GM19240 (cell line): ENCODE measurements around the gene RANBP3.
"Not testable (repeated sequence)": the region's sequence is repeated elsewhere in the genome, so short reads cannot be mapped to it uniquely, and the experiment has no call there.

Experiments
- DNase-seq: peaks from one replicate; pipeline ENCODE4 v3.0.0; 2011; ENCODE audit warnings: low spot score; ENCODE audit not compliant: insufficient read length

RANBP3 gene

DNA sequence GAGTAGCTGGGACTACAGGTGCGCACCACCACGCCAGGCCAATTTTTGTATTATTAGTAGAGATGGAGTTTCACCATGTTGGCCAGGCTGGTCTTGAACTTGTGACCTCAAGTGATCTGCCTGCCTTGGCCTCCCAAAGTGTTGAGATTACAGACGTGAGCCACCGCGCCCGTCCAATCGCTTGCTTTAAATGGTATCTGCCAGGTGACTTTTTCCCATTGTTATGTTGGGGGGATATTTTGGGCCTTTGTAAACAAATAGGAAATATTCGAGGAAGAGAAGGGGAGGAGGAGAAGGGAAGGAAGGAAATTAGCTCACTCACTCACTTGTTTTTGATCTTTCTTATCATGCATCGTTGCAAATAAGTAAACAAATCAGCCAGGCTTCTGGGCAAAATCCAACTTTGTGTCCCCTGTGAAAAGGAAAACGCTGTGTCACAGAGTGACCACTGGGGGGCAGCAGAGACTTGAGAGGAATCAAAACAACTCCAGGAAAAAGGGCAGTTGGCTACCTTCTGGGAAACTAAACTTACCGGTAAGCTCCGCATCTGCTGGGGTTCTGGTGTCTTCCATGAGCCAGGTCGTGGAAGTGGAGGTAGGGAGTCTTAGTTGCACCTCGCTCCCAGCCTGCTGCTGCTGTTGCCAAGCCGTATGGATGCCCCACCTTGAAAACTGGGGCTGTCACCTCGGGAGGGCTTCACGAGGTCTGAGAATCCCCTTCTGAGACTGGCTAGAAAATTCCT is 9.3 kb upstream of the RANBP3 start:
- peak; percentile 73 for DNase-seq

DNA sequence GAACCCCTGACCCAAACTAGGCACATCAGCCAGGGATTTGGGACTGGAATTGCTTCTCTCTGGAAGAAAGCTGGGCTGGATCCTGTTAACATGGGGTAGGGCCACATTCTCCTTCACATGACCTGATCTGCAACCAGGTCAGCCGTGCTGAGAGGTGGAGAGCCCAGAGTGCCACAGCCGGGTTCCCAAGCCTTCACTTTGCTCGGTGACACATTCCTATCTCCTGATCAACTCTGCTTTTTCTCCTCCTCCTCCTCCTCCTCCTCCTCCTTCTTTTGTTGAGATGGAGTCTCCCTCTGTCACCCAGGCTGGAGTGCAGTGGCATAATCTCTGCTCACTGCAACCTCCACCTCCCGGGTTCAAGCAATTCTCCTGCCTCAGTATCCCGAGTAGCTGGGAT is 7.9 kb upstream of the RANBP3 start:
- DNase-seq = not testable (repeated sequence)

DNA sequence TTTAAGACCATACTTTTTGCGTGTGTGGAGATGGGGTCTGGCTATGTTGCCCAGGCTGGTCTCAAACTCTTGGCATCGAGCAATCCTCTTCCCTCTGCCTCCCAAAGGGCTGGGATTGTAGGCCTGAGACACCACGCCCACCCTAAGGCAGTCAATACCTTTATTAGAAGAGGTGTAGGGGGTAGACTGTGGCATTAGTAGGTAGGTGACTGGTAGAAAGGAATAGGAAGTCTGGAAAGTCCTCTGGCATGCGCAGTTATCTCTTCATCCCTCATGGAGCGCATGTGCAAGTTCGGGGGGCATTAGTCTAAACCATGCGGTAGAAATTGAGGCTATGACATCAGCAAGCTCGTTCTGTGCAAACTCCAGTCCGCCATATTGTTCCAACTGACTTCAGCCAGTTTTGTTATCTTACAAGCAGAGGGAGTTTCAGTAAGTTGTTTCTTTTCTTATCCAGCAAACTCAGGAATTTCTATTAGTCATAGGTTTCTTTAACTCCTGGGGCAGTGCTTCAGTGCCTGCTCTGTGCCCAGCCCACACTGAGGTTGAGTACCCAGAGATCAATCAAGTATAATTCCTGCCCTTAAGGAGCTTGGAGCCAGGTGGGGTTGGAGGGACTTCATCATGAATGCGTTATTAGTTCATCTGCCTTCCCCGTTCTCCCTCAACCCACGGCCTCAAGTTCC is 7.3 kb upstream of the RANBP3 start:
- DNase-seq = no peak

DNA sequence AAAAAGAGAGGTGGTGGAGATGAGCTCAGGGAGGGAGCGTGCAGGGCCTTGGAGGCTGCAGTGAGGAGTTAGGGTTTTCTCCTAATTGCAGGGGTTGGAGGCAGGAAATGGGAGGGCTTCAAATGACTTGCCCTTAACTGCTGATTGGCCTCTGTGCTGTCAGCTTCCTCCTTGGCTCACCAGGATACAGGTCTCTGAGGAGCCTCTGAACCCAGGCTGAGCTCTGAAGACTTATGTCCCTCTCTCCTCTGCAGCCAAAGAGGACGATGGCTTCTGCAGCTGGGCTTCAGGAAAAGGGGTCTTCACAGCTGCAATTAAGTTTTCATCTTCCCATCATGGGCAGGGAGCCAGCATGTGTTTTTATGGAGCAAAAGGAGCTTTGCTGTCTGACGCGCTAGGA is 6.7 kb upstream of the RANBP3 start:
- DNase-seq = no peak

DNA sequence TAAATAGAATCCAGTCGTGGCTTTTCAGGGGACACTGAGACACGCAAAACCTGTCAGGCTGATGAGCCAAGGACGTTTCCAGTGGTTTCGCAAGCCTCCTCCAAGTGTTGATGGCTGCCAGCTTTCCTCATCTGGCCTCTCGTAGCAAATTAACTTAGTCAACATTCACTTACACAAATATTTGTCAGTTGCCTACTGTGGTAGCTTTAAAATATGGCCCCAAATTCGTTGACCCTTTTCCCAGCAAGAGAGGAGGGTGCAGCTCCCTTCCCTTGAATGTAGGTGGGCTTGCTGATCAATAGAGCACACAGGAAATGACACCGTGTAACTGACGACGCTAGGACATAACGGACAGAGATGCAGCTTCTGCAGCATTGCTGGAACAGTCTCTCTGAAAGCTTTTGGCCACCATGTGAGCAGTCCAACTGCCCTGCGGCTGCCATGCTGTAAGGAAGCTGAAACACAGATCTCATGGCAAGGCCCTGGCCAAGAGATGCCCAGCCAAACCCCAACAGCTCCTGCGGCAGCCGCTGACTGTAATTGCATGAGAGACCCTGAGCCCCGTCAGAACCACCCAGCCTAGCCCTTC is 5.5 kb upstream of the RANBP3 start:
- no peak for DNase-seq

DNA sequence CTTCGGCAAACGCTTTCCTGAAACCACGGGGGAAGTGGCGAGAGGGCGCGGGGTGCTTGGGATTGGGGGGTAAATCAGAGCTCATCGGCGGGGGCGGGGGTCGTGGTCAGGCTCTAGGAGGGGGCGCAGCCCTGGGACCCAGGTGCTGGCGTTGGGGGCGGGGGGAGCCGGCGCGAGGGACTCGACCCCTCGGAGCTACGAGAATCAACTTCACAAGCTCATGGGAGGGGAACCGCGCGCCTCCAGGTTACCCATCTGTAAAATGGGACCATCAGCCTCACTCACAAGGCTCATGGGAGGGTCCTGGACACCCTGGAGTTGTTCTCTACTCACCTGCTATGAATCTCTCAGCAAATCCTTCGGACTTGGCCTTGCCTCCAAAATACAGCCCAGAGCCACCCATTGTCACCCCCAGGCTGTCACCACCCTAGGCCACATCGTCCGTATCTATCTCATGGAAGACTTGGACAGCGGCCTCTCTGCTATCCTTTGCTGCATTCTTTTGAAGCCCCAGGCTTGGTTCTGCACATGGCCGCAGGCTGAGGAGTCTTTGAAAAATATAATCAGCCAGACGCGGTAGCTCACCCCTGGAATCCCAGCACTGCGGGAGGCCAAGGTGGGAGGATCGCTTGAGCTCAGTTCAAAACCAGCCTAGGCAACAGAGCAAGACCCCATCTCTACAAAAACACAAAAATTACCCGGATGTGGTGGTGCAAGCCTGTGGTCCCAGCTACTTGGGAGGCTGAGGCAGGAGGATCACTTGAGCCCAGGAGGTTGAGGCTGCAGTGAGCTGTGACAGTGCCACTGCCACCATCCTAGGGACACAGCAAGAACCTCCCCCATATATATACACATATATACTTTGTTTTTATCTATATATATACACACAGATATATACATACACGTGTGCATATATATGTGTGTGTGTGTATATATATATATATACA is 939 bp upstream of the RANBP3 start:
- DNase-seq = no peak

DNA sequence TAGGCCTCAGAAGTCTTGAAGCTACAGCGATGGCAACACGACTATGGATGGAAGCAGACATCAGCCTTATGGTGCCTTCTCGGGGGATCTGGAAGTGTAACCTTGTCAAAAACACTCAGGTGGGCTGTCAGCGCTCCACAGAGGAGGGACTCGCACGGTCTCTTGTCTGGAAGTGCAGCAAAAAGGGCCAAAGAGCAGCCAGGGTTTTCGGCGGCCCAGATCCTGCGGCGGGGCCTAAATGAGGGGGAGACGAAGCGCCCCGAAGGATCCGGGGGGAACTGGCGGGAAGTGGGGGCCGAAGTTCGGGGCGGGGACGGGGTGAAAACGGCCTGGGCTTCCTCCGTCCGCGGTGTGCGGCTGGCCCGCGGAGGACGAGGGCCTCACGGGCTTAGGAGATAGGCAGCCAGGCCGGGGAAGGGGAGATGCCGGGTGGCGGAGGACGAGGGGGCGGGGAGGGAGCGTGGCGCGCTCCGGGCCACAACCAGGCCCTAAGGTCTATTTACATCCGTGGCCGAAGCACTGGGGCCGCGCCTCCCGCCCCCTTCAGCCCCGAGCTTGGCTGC is 637 bp downstream of the RANBP3 start:
- no peak for DNase-seq

DNA sequence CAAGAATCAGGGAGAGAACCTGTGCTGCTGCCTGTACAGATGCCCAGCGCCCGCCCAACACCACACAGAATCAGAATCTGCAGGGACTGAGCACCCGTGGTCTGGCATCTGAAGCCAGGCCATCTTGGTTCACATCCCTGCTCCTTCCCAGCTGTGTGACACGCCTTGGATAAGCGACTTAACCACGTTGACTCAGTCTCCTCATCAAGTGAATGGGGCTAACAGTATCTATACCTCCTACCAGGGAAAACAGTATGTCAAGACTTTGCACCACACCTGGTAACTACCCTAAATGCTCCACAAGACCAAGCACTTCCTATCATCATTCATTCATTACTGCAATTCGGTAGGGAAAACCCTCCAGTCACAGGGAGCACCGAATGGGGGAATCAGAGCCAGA is 1.2 kb downstream of the RANBP3 start:
- no peak for DNase-seq

DNA sequence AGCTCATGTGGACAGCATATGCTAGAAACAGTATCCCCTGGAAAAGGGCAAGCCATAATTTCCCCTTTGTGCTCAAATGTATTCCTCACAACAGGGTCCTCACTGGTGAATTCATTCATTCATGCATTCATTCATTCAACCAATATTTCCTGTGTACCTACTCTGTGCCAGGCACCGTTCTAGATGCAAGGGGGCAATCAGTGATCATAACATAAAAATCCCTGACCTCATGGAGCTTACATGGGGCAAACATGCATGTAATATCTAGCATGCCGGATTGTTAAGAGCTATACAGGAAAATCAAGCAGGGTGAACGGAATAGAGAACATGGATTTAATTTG is 2.6 kb downstream of the RANBP3 start:
- DNase-seq = no peak

DNA sequence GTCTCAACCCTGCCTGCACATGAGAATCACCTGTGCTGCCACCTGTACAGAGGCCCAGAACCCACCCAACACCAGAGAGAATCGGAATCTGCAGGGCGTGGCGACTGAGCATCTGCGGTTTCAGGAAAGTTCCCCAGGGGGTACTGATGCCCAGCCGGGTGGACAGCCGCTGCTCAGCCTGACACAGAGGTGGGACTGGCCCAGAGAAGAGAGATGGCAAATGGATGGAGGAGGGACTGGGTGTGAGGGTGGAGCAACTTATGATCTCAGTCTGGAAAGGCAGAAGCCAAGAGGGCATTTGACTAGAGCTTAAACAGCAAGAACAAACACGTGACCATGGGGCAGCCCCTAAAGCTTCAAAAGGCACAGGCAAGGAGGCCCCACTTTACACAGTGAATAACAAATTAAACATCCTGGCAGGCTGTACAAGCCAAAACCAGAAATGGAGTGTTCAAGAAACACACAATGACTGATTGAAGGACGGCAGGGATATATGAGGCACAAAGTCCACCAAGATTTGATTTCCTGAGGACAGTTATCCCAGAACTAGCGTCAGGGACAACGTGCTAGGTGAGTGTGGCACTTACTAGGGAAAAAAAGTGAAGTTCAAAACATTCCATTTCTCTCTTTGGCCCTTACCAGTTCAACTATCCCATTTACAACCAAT is 3.1 kb downstream of the RANBP3 start:
- no peak for DNase-seq

DNA sequence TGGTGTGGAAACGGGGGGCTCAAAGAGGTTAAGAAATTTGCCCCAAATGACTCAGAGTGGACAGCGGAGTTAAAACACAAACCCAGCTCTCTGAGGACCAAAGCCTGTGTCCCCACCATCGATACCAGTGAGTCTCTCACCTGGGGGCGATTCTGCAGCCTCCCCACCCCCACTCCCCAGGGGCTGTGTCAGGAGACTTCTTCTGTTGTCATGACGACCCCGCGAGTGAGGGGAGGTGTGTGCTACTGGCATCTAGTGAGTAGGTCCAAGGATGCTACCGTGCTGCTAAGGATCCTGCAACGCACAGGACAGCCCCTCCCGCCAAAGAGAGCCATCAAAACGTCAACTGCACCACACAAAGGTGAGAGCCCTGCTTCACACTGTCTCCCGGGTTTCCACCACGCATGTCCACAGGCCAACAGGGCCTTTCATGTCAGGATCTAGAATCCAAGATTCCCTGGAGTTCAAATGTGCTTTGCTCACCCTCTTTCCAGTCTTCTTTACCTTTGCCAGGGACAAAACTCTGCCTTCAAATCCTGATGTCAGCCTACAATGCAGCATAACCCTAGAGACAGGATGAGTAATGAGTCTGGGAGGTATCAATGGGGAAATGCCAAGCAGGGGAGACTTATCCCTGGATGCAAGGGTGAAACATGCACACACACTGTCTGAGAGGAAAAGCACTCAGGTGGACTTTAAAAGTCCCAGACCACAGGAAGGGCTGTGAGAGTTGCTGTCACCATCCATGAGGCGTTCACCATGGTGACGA is 3.9 kb downstream of the RANBP3 start:
- no peak for DNase-seq

DNA sequence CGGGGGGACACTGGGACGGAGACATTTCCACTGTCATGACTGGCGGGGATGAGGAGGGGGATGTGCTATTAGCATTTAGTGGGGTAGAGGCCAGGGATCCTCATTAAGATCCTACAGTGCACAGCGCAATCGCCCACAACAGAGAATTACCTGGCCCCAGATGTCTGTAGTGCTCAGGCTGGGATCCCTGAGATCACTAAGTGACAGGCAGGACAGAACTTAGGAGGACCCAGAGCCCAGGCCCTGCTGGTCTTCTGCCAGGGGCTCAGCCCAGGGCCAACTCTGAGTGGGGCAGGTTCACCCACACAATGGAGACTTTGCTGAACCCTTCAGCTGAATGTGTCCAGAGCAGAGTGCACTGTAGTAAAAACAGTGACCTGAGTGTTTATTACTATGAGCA is 4.6 kb downstream of the RANBP3 start:
- no peak for DNase-seq

DNA sequence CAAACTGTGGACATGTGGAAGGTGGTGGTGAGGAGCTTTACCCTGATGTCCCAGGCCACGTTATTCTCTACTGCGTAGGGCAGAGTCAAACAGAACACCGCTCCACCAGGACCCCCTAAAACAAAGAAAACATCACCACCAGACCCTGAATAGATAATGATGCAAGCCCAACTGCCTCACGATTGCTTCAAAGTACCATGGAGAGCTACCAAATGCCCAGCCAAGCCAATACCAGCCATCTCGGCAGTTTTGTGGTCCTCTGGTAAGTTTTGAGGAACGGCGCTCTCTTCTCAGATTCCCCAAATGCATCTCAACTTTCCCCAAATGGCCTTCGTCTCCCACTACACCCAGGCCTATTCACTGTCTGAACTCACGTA is 5.6 kb downstream of the RANBP3 start:
- no peak for DNase-seq

DNA sequence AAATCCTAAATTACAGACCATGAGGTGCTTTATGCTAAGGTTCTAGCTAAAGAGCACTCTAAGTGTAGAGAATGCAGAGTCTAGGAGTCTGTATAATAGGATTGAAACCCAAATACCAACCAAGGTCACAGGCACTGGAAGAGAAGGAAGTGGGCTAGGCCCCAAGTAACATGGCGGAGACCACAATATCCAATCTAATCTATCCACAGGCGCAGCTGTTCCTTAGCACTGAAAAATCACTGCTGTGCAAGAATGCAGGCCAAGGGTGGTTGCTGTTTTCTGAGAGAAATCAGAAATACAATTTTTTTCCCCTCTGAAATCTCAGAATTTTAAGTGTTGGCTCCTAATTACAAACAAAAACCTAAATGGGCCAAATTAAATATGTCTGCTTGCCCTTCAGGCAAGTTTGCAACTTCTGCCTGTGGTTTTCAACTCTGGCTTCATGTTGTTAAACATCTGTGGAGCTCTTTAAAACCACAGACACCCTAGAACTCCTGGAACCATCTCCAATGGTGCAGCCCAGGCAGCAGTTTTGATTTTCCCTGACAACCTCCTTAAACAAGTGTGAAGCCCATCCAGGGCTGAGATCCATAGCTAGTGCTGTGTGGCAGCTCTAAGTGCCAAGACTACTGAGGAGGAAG is 6.1 kb downstream of the RANBP3 start:
- no peak for DNase-seq

DNA sequence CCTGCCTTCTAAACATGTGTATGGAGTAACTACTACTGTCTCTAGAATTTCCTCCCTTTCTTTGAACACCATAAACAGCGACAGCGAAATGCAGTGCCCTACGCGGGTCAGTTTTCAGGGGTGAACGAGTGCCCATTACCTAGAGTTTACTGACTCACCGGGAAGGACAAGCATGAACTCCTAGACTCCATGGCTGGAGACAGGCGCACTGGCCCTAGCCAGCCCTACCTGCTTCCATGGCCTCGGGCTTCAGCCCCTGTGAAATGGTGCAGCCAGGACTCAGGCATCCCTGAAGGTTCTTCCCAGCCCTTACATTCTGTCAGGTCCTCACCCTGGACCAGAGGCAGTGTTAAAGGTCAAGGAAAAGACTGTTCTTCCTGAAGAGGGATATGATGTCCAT is 8.5 kb downstream of the RANBP3 start:
- no peak for DNase-seq

DNA sequence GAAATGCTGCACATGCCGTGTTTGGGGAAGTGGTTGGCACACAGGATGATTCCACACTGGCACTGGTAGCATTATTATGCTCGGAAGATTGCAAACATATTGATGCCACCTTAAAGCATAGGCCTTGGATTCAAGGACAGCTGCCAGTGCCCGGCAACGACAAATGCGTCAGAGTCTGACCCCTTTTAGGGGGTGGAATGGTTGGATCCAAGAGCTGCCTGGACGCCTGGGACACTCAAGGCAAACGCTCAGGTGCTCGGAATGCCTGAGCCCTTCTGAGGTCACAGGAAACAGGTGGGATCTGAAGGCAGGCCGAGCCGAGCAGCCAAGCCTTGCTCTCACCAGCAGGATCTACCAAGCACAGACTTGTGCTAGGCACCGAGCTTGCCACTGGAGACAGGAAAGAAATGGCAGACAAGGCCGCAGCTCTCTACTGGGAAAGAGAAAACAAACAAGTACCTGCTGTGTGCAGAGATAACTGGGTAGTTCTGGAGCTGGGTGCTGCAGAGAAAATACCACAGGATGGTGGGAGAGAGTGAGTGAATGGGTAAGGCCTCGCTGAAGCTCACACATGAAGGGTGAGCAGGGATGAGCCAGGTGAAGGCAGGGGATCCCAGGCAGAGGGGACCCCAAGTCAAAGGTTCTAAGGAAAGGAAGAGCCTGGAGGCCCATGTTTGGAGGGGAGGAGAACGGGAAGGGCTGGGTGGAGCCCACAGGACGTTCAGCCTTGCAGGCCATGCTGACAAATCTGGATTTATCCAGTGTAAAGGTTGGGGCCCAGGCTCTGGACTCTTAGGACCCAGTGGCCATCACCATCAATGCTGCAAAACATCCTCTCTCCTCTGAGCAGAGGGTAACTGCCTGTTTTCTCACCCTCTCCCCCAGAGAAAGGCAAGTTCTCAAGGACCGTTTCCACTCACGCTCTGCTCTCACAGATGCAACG is 9.2 kb downstream of the RANBP3 start:
- no peak for DNase-seq

DNA sequence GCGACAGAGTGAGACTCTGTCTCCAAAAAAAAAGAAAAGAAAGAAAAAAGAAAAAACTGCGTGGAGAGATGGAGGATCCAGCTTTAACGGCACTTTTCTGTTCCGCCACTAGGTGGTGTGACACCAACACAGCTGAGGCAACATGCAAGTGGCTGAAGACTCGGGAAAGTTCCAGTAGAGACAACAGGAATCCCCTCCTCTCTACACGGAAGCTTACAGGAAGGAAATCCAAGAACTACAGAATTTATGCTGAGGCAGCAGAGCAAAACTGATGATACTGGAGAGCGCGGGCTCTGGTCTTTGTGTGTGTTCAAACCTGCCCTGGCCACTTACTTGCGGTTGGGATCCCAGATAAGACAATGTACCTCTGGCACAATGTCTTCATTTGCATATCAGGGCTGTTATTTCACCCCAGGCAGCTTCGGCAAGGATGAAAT is 9.9 kb downstream of the RANBP3 start:
- DNase-seq = peak; percentile 73

DNA sequence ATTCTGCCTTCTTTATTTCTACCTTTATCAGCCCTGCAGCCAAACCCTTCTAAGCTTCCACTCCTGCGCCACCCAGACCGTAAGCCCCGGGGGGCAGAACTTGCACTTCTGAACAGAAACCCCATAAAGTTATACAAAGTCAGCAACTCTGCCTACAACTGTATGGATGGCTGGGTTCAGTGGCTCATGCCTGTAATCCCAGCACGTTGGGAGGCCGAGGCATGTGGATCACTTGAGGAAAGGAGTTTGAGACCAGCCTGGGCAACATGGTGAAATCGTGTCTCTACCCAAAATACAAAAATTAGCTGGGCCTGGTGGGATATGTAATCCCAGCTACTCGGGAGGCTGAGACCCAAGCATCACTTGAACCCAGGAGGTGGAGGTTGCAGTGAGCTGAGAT is 10.4 kb downstream of the RANBP3 start:
- no peak for DNase-seq

DNA sequence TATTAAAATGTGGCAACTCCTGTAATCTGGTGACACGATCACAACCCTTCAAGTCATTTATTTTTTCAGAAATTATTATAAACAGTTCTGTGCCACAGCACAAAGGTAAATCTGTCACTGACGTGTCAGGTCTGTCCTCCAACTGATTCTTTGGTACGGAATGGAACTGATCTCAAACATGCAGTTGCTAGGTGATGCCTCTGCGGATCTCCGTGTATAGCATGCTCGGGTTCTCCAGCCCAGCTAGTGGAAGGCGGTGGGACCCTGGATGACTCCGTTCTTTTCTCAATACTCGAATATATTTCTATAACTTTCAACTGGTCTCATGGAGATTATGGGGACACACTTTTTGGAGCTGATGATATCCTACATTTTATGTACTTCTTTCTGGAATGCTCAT is 11.0 kb downstream of the RANBP3 start:
- DNase-seq = no peak
